HG03432 (cell line): ENCODE data around the gene TDRKH.
"Not testable (repeated sequence)": the region's sequence is repeated elsewhere in the genome, so short reads cannot be mapped to it uniquely, and the experiment has no call there.

ENCODE experiments used
- ATAC-seq: cut with Tn5 transposase; IDR thresholded peaks from one replicate; pipeline ENCODE4 v1.9.1; 2021; ENCODE audit warnings: mild to moderate bottlenecking, moderate library complexity; ENCODE audit not compliant: unreplicated experiment

The TDRKH gene

GRCh38 chr1:151768351-151769066, 21.8 kb downstream of the TDRKH start:
- not testable (repeated sequence) for ATAC-seq

DNA sequence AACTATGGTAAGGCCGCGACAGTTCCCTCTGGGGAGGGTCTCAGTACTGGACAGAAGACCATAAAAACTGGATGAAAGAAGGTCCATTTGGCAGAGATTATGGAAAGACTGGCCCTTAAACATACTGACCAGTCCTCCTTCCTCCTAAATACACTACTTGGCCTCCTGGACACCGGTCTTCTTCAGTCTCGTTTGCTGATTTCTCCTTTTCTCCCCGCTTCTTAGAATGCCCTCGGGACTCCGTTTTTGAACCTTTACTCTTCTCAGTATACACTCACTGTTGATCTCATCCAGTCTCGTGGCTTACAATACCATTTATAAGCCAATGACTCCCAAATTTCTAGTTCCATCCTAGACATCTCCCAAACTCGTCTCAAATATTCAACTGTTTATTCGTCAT, 26.3 kb downstream of the TDRKH start:
- no peak for ATAC-seq

DNA sequence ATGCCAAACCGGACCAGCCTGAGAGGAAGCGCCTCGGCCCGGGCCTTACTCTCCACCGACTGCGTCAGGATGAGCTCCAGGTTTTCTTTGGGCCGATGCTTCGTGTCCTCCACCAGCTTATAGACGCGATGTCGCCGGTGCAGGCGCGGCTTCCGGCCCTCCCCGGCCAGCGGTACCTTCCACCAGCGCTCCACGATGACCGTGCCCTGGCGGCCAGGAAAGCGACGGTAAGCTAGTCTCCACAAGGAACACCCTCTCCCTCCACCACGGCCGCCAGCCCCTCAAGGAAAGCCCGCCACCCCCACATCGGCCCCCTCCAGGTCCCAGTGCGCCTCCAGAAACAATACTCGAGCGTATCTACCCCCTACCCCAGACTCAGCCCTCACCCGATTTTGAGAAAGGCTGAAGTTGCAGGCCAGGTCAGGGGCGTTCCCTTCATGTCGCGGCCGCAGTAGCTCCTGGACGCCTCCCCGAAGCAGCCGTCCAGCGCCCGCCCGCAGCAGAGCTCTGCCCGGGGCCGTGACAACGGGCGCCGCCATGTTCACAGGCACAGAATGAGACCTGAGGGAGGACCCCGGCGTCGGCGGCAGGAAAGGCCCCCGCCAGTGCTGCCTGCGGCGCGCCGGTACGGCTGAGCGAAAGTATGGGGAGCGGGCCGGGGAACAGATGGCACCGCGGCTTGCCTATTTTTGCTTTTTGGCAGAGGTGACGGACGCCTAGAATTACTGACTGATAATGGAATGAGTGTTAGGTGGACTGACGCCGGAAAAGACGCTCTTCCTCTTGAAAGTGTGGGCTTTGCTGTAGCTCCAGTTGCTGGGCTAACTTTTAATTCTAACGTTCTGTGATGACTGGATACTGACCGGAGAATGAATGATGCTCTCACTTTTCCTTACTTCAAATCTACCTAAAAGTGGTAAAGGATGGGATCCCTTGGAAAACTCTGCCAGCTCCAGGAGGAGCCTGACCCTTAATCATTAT, 27.1 kb downstream of the TDRKH start, which contains the start of gene MRPL9:
TSS of gene MRPL9 (minus strand) at position 556 of the 981 bp plus-strand sequence. CDS start at position 539, 17 bp downstream.
- peak; percentile 97 for ATAC-seq

GRCh38 chr1:151760597-151761385, 29.5 kb downstream of the TDRKH start:
- no peak for ATAC-seq

- no peak for ATAC-seq
These were observed 31.1 kb downstream of the TDRKH start for GRCh38 chr1:151759241-151759640.

DNA sequence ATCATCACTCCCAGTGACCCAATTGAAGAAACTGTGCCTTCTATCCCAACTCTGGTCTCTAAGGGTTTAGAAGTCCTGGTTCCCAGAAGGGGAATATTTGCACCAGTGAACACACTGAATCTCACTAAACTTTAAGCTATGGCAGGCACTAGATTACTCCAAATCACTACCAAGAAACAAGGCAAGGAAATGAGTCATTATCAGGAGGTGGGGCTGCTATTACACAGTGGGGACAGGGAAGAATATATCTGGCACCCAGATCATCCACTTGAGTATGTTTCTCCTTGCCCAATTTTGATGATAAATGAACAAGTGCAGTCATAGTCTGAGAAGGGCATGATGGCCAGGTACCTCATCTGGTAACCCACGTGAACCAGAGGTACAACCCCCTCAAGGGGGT, 34.0 kb downstream of the TDRKH start:
- ATAC-seq: no peak

DNA sequence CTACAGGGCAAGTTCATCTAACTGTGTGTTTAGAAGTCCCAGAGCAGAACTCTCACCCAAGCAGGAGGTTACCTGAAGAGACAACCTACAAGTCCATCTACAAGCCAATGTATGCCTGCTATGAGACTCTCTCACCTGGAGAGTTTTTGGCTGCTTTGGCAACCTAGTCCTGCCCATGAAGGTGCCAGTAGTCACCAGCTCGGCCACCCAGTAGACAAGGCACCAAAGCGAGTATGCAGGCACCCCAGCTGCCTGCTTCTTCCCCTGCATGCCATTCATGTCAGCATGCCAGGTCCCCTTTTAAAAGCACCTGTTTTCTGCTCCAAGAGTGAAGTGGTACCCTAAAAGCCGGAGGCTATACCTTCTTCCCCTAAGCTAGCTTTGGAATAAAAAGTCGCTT, 48.8 kb downstream of the TDRKH start:
- no peak for ATAC-seq

GRCh38 chr1:151739590-151740355, 50.5 kb downstream of the TDRKH start:
- ATAC-seq: no peak

- no peak for ATAC-seq
These were observed 52.8 kb downstream of the TDRKH start for GRCh38 chr1:151737479-151737878.

- ATAC-seq: no peak
These were observed 53.3 kb downstream of the TDRKH start for GRCh38 chr1:151737026-151737425.

- ATAC-seq: not testable (repeated sequence)
These were observed 56.3 kb downstream of the TDRKH start for GRCh38 chr1:151733995-151734394.

DNA sequence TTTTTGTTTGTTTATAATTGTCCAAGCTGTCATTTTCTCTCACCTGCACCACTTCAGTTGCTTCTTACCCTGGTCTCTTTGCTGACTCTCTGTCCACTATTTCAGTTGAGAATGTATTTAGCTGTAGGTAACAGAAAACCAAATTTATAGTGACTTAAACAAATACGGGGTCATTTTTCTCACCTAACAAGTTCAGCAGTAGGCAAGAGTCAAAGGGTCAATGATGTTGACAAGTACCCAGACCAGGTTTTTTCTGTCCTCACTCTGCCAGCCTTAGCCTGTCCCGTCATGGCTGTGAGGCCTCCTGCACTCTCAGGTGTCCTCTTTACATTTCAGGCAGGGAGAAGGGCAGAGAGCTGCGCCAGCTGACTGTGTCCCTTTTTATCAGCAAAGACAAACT, 57.2 kb downstream of the TDRKH start:
- no peak for ATAC-seq

GRCh38 chr1:151729966-151730291, 60.4 kb downstream of the TDRKH start:
- no peak for ATAC-seq

GRCh38 chr1:151729157-151729965, 60.9 kb downstream of the TDRKH start:
- no peak for ATAC-seq

GRCh38 chr1:151728151-151729054, 61.9 kb downstream of the TDRKH start:
- no peak for ATAC-seq

DNA sequence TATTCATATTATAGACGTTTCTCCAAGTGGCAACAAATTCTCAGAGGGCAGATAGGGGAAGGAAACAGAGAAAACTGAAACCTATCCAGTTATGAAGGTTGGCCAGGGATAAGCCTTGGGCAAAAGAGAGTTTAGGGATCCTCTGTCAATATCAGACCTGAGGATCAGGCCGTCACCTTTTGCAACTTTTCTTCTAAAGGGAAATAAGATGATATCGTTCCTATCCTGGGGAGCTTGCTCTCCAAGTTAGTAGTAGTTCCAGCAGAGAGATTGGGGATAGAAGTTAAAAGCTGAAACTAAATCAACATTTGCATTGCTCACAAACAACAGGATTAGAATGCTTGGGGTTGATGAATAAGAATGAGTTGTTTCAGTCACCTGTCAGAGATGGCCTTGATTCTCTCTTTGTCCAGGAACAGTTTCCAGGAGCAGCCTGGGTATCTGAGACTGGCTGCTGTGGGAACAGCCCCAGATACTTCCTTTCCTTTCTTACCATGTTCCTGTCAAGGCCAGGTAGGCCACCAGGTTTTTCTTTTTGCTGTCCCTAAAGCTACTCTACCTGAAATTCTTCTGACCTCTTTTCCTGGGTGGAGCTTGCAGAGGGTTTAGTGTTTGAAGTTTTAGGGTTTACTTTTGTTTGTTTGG, 66.5 kb downstream of the TDRKH start:
- ATAC-seq: no peak
